Ishikawa (cell line): Measurements from ENCODE around the gene ZBTB7C.

Experiments used
- CEBPB ChIP-seq: IDR thresholded peaks from 2 replicates; pipeline ENCODE4 v1.6.1; 2012
- CREB1 ChIP-seq: IDR thresholded peaks from 2 replicates; pipeline ENCODE4 v1.6.1; 2012; ENCODE audit warnings: low read depth
- EP300 ChIP-seq: IDR thresholded peaks from 2 replicates; pipeline ENCODE4 v1.6.1; 2012; ENCODE audit warnings: borderline replicate concordance
- FOXM1 ChIP-seq: IDR thresholded peaks from 2 replicates; pipeline ENCODE4 v1.6.1; 2012; ENCODE audit warnings: low read depth, borderline replicate concordance
- MAX ChIP-seq: IDR thresholded peaks from 2 replicates; pipeline ENCODE4 v1.6.1; 2012
- REST ChIP-seq: IDR thresholded peaks from 2 replicates; pipeline ENCODE4 v1.6.1; 2012; ENCODE audit warnings: low read depth, mild to moderate bottlenecking
- TAF1 ChIP-seq: IDR thresholded peaks from 2 replicates; pipeline ENCODE4 v1.6.1; 2012; ENCODE audit warnings: low read depth, mild to moderate bottlenecking
- TCF12 ChIP-seq: IDR thresholded peaks from 2 replicates; pipeline ENCODE4 v1.6.1; 2012; ENCODE audit warnings: low read depth
- YY1 ChIP-seq: IDR thresholded peaks from 2 replicates; pipeline ENCODE4 v1.6.1; 2012; ENCODE audit warnings: low read depth
- TF ChIP-seq, protein P1 (sequence below): IDR thresholded peaks from 2 replicates; pipeline ENCODE4 v1.6.1; 2012

GRCh38 chr18:48037481-48038271 is 371.5 kb downstream of the ZBTB7C start:
- TF ChIP-seq MAX (no peak), YY1 (no peak), REST (no peak), TAF1 (no peak), EP300 (no peak), CEBPB (no peak), CREB1 (no peak), FOXM1 (no peak), TCF12 (no peak)
- TF ChIP-seq, protein P1, sequence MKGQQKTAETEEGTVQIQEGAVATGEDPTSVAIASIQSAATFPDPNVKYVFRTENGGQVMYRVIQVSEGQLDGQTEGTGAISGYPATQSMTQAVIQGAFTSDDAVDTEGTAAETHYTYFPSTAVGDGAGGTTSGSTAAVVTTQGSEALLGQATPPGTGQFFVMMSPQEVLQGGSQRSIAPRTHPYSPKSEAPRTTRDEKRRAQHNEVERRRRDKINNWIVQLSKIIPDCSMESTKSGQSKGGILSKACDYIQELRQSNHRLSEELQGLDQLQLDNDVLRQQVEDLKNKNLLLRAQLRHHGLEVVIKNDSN, result no peak
